ENCODE results near the gene ZNF490. TPM values are rescaled to one million over a fixed set of nuclear protein-coding genes. Genes with fewer than 3 reads are reported as not detected.
"Not testable (repeated sequence)": the region's sequence is repeated elsewhere in the genome, so short reads cannot be mapped to it uniquely, and the experiment has no call there.

The ZNF490 gene
- total and polyA plus RNA-seq, 12 donors: 0.34 to 10.9 (median 5.8) TPM

DNA sequence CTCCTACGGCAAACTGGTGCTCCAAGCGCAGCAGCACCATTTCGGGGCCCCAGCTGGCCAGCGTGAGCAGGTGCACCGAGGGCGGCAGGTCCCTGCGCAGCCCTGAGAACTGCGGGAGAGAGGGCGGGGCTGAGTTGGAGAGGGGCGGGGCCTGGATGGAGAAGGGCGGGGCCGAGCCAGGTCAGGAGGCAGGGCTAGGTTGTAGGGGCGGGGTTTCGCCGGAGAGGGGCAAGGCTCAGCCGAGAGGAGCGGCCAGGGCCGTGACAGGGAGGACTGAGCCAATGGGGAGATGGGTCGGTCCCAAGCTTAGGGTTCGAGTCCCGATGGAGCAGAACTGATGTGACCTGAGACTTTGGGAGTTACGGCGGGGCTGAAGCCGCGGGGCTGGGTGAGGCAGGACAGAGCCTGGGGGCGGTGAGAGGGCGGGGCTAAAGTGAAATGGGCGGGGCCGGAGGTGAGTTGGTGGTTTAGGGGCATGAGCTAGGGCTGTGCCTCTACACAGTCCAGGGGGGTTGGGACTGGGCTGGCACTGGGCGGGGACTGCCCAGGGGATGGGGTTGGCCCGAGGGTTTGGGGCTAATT, 37.0 kb upstream of the ZNF490 start:
- Histone ChIP-seq H3K27ac (peak overlapping the region in 1 of 5 donors; percentile 46), H3K4me3 (peak overlapping the region in 2 of 4 donors; percentile 23 to 57), H3K36me3 (replicated peaks in 1 of 2) (peaks cover 0 to 8% of the 10 kb centered on the region in 2 donors), H3K27me3 (no peaks in the 10 kb centered on the region), H3K4me1 (replicated peaks in 1 of 2) (peaks cover 8 to 13% of the 10 kb centered on the region in 2 donors), H3K9me3 (replicated peaks in 1 of 3) (no peaks in the 10 kb centered on the region)
- intact Hi-C loops (cut with DNase I): no loop called here
- WGBS, 4 donors: 9 to 24% (median 19%) methylated on average over 17 to 31 of the region's 31 CpGs
- peak; percentile 81 to 92 (median 85) for DNase-seq
- TF ChIP-seq CTCF (IDR thresholded peaks at IDR 0.05) (peak in 1 of 6 experiments; percentile 9), POLR2A (IDR thresholded peaks at IDR 0.05) (no peak)

DNA sequence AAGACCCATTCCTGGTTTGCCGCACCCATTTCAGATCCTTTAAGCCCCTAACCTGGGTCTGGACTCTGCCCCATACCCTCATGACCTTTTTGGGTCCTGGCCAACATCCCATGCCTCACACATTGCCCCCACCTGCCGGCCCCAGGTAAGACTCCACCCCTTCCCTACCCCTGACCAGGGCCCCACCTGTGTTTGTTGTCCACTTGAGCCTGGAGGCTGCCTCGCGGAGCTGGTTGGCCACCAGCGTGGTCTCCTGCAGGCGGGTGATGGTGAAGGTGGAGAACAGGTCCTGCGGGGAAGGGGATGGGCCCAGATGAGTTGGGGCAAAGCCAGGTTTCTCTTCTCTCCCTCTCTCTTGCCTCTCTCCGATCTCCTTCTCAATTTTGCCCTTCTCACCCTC, 36.4 kb upstream of the ZNF490 start:
- Histone ChIP-seq H3K27ac (no peak overlapping the region), H3K36me3 (replicated peaks in 1 of 2) (peaks cover 0 to 8% of the 10 kb centered on the region in 2 donors), H3K9me3 (replicated peaks in 1 of 3) (no peaks in the 10 kb centered on the region), H3K27me3 (no peaks in the 10 kb centered on the region), H3K4me1 (replicated peaks in 1 of 2) (peaks cover 8 to 13% of the 10 kb centered on the region in 2 donors), H3K4me3 (peak overlapping the region in 1 of 4 donors; percentile 57)
- no peak for TF ChIP-seq CTCF (IDR thresholded peaks at IDR 0.05)
- TF ChIP-seq POLR2A (IDR thresholded peaks at IDR 0.05): no peak
- intact Hi-C loops (cut with DNase I): no loop called here
- WGBS, 4 donors: 74 to 79% (median 76%) methylated on average over 8 of the region's 8 CpGs
- peak in 1 of 7 donors; percentile 42 for DNase-seq

GRCh38 chr19:12646551-12646950, 35.9 kb upstream of the ZNF490 start:
- no peak for DNase-seq
- TF ChIP-seq CTCF (IDR thresholded peaks at IDR 0.05) (no peak), POLR2A (IDR thresholded peaks at IDR 0.05) (no peak)
- WGBS, 4 donors: 83 to 91% (median 89%) methylated on average over 9 to 10 of the region's 10 CpGs
- Histone ChIP-seq H3K27me3 (no peaks in the 10 kb centered on the region), H3K4me3 (no peak overlapping the region), H3K4me1 (replicated peaks in 1 of 2) (peaks cover 8 to 13% of the 10 kb centered on the region in 2 donors), H3K36me3 (replicated peaks in 1 of 2) (peaks cover 0 to 4% of the 10 kb centered on the region in 2 donors), H3K9me3 (replicated peaks in 1 of 3) (no peaks in the 10 kb centered on the region), H3K27ac (no peak overlapping the region)
- intact Hi-C loops (cut with DNase I): no loop called here

GRCh38 chr19:12643716-12644115, 33.1 kb upstream of the ZNF490 start:
- H3K9me3 ChIP-seq (replicated peaks in 1 of 3); H3K36me3 ChIP-seq (replicated peaks in 1 of 2); H3K27ac ChIP-seq; H3K4me3 ChIP-seq; H3K27me3 ChIP-seq; DNase-seq; intact Hi-C loops (cut with DNase I): not testable (repeated sequence)
- WGBS, 4 donors: 93 to 95% (median 95%) methylated on average over 13 to 14 of the region's 14 CpGs
- peaks cover 8 to 18% of the 10 kb centered on the region in 2 donors for H3K4me1 ChIP-seq (replicated peaks in 1 of 2)

DNA sequence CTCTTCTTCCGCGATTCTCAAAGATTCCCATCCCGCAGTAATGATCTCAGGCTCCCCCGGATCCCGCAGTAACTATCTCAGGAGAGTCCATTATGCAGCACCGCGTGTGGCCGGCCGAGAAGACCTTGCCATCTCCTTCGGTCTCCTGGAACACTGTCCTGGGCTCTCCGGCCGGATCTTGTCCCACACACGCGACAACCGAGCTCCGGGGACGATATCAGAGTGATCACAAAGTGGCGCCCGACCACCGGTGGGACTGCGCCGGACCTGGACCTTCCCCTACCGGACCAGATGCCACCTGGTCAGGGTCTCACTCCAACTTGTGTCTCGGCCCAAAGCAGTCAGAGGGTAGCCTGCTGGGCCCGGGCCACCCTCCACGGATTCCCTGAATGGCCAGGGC, 31.9 kb upstream of the ZNF490 start:
- H3K9me3 ChIP-seq (replicated peaks in 1 of 3): no peaks in the 10 kb centered on the region
- intact Hi-C loops (cut with DNase I): no loop called here
- TF ChIP-seq CTCF (IDR thresholded peaks at IDR 0.05) (no peak), POLR2A (IDR thresholded peaks at IDR 0.05) (no peak)
- H3K4me1 ChIP-seq (replicated peaks in 1 of 2): peaks cover 0 to 7% of the 10 kb centered on the region in 2 donors
- no peaks in the 10 kb centered on the region for H3K36me3 ChIP-seq (replicated peaks in 1 of 2)
- WGBS, 4 donors: 86 to 92% (median 91%) methylated on average over 22 to 26 of the region's 26 CpGs
- no peak for DNase-seq
- no peak overlapping the region for H3K4me3 ChIP-seq
- H3K27me3 ChIP-seq: no peaks in the 10 kb centered on the region
- H3K27ac ChIP-seq: no peak overlapping the region

Measured in adrenal gland (tissue), 12 donors.